ENCODE results near the gene AGAP2.

DNA sequence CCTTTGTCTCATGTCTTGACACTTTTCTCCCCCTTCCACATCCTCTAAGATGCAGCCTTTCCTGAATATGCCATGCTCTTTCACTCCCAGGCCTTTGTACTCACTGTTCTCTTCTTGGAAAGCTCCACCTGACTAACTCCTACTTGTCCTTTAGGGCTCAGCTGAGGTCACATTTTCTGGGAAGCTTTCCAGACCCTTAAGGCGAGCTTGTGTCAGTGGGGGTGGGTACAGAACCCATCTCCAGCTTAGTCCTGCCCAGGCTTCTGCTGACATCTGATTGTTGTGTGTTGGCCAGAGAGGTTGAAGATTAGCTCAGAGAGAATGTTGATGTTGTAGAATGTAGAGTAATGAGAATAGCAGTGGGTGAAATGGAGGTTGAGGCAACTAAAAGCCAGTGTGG, 41.2 kb upstream of the AGAP2 start:
- TF ChIP-seq POLR2AphosphoS5 (IDR thresholded peaks at IDR 0.05; ENCODE audit: low read depth, low read length) (no peak), POLR2A (IDR thresholded peaks at IDR 0.05; ENCODE audit: low read depth, low read length) (no peak), TAF1 (IDR thresholded peaks at IDR 0.05; ENCODE audit: borderline replicate concordance, low read depth, low read length) (no peak)

Data from GM12892 (cell line).